Peyer's patch (tissue), 4 donors: ENCODE results near the gene BCKDHB.

Experiments used
- CTCF ChIP-seq, 6 experiments: fragments of 450-650 bp in 4 of 6; fragments of 200-600 bp in 2 of 6; sonication (generic) in 1 of 6; IDR thresholded peaks; one replicate each; pipeline ENCODE4 v1.5.1; 2017 to 2019; ENCODE audit warnings: antibody characterized with exemption in 6 of 6, mild to moderate bottlenecking in 3 of 6, moderate library complexity in 1 of 6
- POLR2A ChIP-seq, 2 donors: fragments of 450-650 bp; IDR thresholded peaks; one replicate each; pipeline ENCODE4 v1.5.1; 2017; ENCODE audit warnings: antibody characterized with exemption in 2 of 2, mild to moderate bottlenecking in 2 of 2, moderate library complexity in 2 of 2

DNA sequence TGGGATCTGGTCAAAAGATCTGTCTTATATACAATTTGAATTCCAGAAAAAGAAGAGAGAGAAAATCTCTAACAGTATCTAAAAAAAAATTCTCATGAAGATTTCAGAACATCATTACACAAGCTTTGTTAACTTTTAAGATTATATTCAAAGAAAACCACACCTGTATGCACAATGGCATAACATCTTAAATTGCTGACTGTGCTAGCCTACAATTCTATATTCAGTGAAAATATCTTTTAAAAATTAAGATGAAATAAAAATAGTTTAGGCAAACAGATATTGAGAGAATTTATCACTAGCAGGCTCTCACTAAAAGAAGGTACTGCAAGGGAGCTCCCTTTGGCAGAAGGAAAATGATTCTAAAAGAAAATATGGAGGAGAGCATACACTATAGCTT lies 100.3 kb downstream of the BCKDHB start:
- TF ChIP-seq CTCF (IDR thresholded peaks at IDR 0.05) (no peak), POLR2A (IDR thresholded peaks at IDR 0.05) (no peak)
